ENCODE measurements around the gene PRODH2. TPM values are rescaled to one million over a fixed set of nuclear protein-coding genes. Genes with fewer than 3 reads are reported as not detected.

The PRODH2 gene
- total and polyA plus RNA-seq, 2 donors (not counting 3 experiments of a cell fraction or from before 2014, with no cell fraction given) = not detected

DNA sequence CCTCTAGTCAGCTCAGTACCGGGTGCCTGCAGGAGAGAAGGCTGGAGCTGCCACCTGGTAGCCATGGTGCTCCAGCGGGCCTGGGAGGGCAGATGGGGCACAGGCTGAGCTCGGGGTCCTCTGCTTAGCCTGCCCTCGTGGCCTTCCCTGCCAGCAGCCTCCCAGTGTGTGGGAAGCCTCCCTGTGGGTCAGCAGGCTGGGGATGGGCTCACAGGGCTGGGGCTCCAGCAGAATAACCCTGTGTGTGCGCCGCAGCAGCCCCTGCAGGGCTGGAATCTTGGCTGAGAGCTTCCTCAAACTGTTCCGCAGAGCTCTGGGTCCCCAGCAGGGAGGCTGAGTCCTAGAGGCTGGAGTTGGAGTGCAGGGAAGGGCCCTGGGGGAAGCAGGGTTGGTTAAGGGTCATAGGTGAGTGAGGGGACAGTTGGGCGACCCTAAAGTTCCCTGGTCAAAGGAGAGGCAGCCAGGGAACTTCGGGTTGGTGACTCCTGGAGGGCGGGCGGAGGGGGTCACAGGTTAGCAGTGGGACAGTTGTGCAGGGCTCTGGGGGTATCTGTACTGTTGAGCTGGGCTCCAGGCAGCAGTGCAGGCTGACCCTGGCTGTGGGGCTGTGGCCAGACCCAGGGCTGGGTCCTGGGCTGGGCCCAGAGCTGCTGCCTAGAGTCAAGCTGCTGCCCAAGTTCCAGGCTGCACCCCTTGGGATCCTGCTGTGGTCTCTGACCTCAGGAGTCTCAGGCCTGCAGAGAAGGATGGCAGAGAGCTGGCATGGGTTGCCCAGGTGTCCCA, 23.3 kb downstream of the PRODH2 start:
- Histone ChIP-seq H3K27me3 (ENCODE audit: control insufficient read depth in 2 of 2, insufficient read depth in 2 of 2, low read length in 2 of 2) (no peaks in the 10 kb centered on the region), H3K79me2 (ENCODE audit: control insufficient read depth, insufficient read depth, low read length) (no peaks in the 10 kb centered on the region), H3K9ac (replicated peaks; ENCODE audit: extremely low read depth, insufficient read depth, low read length) (no peak overlapping the region), H4K20me1 (replicated peaks; ENCODE audit: control insufficient read depth, extremely low read depth, insufficient read depth, low read length) (no peaks in the 10 kb centered on the region), H3K27ac (ENCODE audit: insufficient read depth, low read depth, low read length) (no peak overlapping the region), H3K36me3 (ENCODE audit: control insufficient read depth in 2 of 2, extremely low read depth in 1 of 2, insufficient read depth in 2 of 2, low read length in 2 of 2) (peaks cover 0 to 2% of the 10 kb centered on the region in 2 experiments), H3K4me1 (ENCODE audit: control insufficient read depth, extremely low read depth, insufficient read depth, low read length) (no peaks in the 10 kb centered on the region), H3K9me3 (replicated peaks; ENCODE audit: control insufficient read depth, insufficient read depth, low read length) (no peaks in the 10 kb centered on the region), H2AFZ (ENCODE audit: low read depth, low read length) (no peak overlapping the region), H3K4me2 (ENCODE audit: insufficient read depth, low read length) (no peak overlapping the region), H3K9me1 (replicated peaks; ENCODE audit: control insufficient read depth, extremely low read depth, insufficient read depth, low read length) (no peaks in the 10 kb centered on the region), H3K4me3 (replicated peaks in 1 of 3; ENCODE audit: insufficient read depth in 1 of 3, low read depth in 1 of 3, low read length in 3 of 3) (no peak overlapping the region)
- dilution Hi-C loops (cut with MboI; ENCODE audit: extremely low pct_ligation_motif_present, low sequenced_read_pairs) (no loop called here), intact Hi-C loops (cut with micrococcal nuclease) (no loop called here)
- ChIA-PET POLR2A (no interaction called here), CTCF (no interaction called here)
- TF ChIP-seq POLR2AphosphoS5 (IDR thresholded peaks at IDR 0.05; ENCODE audit: insufficient read depth, low read depth, low read length) (no peak), FOS (IDR thresholded peaks at IDR 0.05; ENCODE audit: borderline replicate concordance, insufficient read depth, low read length) (no peak), MYC (IDR thresholded peaks at IDR 0.05; ENCODE audit: low read depth, low read length) (no peak), JUN (IDR thresholded peaks at IDR 0.05; ENCODE audit: borderline replicate concordance, insufficient read depth, insufficient read length, low read depth) (no peak), POLR2A (IDR thresholded peaks at IDR 0.05; ENCODE audit: low read depth, low read length) (no peak), EZH2 (IDR thresholded peaks at IDR 0.05; ENCODE audit: borderline replicate concordance, low read depth, low read length, severe bottlenecking) (no peak), MAX (IDR thresholded peaks at IDR 0.05; ENCODE audit: insufficient read depth, insufficient read length) (no peak)
- TF ChIP-seq, protein P1, sequence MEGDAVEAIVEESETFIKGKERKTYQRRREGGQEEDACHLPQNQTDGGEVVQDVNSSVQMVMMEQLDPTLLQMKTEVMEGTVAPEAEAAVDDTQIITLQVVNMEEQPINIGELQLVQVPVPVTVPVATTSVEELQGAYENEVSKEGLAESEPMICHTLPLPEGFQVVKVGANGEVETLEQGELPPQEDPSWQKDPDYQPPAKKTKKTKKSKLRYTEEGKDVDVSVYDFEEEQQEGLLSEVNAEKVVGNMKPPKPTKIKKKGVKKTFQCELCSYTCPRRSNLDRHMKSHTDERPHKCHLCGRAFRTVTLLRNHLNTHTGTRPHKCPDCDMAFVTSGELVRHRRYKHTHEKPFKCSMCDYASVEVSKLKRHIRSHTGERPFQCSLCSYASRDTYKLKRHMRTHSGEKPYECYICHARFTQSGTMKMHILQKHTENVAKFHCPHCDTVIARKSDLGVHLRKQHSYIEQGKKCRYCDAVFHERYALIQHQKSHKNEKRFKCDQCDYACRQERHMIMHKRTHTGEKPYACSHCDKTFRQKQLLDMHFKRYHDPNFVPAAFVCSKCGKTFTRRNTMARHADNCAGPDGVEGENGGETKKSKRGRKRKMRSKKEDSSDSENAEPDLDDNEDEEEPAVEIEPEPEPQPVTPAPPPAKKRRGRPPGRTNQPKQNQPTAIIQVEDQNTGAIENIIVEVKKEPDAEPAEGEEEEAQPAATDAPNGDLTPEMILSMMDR (IDR thresholded peaks at IDR 0.05; ENCODE audit: extremely low read depth in 1 of 2, insufficient read depth in 1 of 2, low read depth in 1 of 2, low read length in 2 of 2) = no peak
- no peak for FAIRE-seq
- no TSS peak for BruUV-seq (replicated peaks)
- DNase-seq (ENCODE audit: low read depth, low spot score) = no peak

Data from endothelial cell of umbilical vein (primary cell).